BLaER1 treated with 17β-estradiol and CSF1 and Interleukin-3, amounts not matched to agents 10 nM and 100 nM (cell line): ENCODE measurements around the gene ZCWPW1.

Source experiments
- H3K27ac ChIP-seq, 11 experiments: shearing (Covaris generic); formaldehyde crosslinking; 2 replicates each; pipeline ENCODE4 v1.8.1; 2022
- H3K27me3 ChIP-seq, 11 experiments: shearing (Covaris generic); formaldehyde crosslinking; 2 replicates each; pipeline ENCODE4 v1.8.1; 2022
- H3K36me3 ChIP-seq, 11 experiments: shearing (Covaris generic); formaldehyde crosslinking; 2 replicates each; pipeline ENCODE4 v1.8.1; 2022
- H3K4me1 ChIP-seq, 10 experiments: shearing (Covaris generic); formaldehyde crosslinking; 2 replicates each; pipeline ENCODE4 v1.8.1; 2022
- H3K4me2 ChIP-seq, 11 experiments: shearing (Covaris generic); formaldehyde crosslinking; 2 replicates each; pipeline ENCODE4 v1.8.1; 2022
- H3K4me3 ChIP-seq, 10 experiments: shearing (Covaris generic); formaldehyde crosslinking; 2 replicates each; pipeline ENCODE4 v1.8.1; 2022
- H3K9ac ChIP-seq, 11 experiments: shearing (Covaris generic); formaldehyde crosslinking; 2 replicates each; pipeline ENCODE4 v1.8.1; 2022
- H3K9me3 ChIP-seq, 11 experiments: shearing (Covaris generic); formaldehyde crosslinking; replicated peaks in 1 of 11; 2 replicates each; pipeline ENCODE4 v1.8.1; 2022
- H4K20me1 ChIP-seq, 11 experiments: shearing (Covaris generic); formaldehyde crosslinking; 2 replicates each; pipeline ENCODE4 v1.8.1; 2022
- Cebpa-rat ChIP-seq, 11 experiments: shearing (Covaris generic); IDR thresholded peaks; 2 replicates each; pipeline ENCODE4 v1.8.1; 2022

The ZCWPW1 gene

DNA sequence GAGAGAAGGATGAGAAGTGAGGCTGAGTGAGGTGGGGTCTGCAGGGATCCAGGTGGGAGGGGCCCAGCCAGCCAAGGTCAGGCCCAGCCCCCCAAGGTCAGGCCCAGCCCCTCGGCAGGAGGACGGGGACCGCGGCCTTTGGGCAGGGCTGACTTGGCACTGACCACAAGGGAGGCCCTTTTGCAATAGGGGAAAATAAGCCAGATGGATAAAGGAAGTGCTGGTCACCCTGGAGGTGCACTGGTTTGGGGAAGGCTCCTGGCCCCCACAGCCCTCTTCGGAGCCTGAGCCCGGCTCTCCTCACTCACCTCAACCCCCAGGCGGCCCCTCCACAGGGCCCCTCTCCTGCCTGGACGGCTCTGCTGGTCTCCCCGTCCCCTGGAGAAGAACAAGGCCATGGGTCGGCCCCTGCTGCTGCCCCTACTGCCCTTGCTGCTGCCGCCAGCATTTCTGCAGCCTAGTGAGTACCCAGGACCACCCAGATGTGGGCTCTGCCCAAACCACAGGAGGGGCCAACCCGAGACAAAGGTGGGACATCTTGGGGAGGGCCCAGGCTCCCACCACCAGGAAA is 55.2 kb downstream of the ZCWPW1 start, which contains the start of gene PILRA:
Gene PILRA, plus strand, starts transcription at position 227 of the 571 bp plus-strand sequence. Its CDS starts 170 bp downstream, at position 397.
- H3K27ac ChIP-seq: peak within 1 kb of the TSS; percentile 85 to 98 (median 92)
- H3K4me2 ChIP-seq: peak within 1 kb of the TSS; percentile 78 to 99 (median 96)
- H3K4me1 ChIP-seq: peaks cover 59 to 99% (median 77%) of the 10 kb centered on the region in 10 experiments

DNA sequence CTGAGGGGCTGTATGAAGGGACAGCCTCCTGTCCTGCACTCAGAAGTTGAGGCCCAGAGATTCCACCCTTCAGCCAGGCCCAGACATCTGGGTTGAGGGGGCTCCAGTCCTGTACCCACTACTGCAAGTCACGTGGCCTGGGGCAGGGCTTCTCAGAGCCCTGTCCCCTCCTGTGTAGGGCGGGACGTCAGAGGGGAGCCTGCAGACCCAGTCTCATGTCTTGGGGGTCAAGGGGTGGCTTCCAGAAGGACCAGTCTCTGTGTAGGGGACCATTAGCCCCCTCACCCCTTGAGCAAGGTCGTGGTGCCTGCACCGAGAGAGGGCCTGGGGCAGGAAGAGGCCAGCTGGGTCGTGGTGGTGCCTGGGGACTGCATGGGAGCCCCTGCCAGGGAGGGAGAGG is 55.8 kb downstream of the ZCWPW1 start:
- H3K9ac ChIP-seq: peak overlapping the region; percentile 65 to 87 (median 74)
- peaks cover 0 to 34% (median 0%) of the 10 kb centered on the region in 11 experiments; a peak in 4 of 22 replicates for H3K36me3 ChIP-seq

More for the DNA sequence above, 55.2 kb downstream of the ZCWPW1 start, which contains the start of gene PILRA:
- peak within 1 kb of the TSS; percentile 65 to 87 (median 74) for H3K9ac ChIP-seq
- H3K36me3 ChIP-seq: peaks cover 0 to 40% (median 0%) of the 10 kb centered on the region in 11 experiments; a peak in 5 of 22 replicates
- no peaks in the 10 kb centered on the region for H3K9me3 ChIP-seq
- peaks cover 0 to 7% (median 0%) of the 10 kb centered on the region in 11 experiments; a peak in 2 of 22 replicates for H4K20me1 ChIP-seq
- H3K4me3 ChIP-seq: peak within 1 kb of the TSS in 8 of 10 experiments; percentile 20 to 72 (median 42); a peak in 12 of 20 replicates
- no peak for TF ChIP-seq Cebpa-rat (IDR thresholded peaks at IDR 0.05)
- H3K27me3 ChIP-seq: no peaks in the 10 kb centered on the region

DNA sequence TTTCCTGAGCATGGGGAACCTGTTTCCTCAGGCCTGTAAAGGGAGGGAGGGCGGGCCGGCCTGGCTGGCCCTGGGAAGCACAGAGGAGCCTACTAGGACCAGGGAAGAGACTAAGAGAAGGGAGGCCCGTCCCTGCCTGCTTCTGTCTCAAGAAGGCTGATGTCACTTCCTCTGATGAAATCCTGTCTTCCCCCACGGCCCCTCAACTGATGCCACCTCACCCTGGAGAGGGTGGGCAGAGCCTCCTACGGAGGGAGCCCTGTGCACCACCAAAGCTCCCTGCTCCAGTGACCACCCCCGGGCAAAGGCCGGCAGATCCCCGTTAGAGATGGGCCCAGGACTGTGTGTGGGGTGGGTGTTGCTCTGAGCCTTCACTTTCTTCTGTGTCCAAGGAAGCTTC is 56.2 kb downstream of the ZCWPW1 start:
- peak overlapping the region; percentile 65 to 87 (median 75) for H3K9ac ChIP-seq
- peaks cover 70 to 99% (median 81%) of the 10 kb centered on the region in 10 experiments for H3K4me1 ChIP-seq

More for the DNA sequence above, 55.8 kb downstream of the ZCWPW1 start:
- H4K20me1 ChIP-seq: peaks cover 0 to 14% (median 0%) of the 10 kb centered on the region in 11 experiments; a peak in 2 of 22 replicates
- TF ChIP-seq Cebpa-rat (IDR thresholded peaks at IDR 0.05): no peak
- H3K4me2 ChIP-seq: peak overlapping the region; percentile 78 to 99 (median 96)
- H3K4me1 ChIP-seq: peaks cover 65 to 99% (median 78%) of the 10 kb centered on the region in 10 experiments
- peak overlapping the region in 8 of 10 experiments; percentile 20 to 72 (median 42); a peak in 10 of 20 replicates for H3K4me3 ChIP-seq
- H3K27ac ChIP-seq: peak overlapping the region; percentile 85 to 98 (median 92)
- no peaks in the 10 kb centered on the region for H3K27me3 ChIP-seq
- no peaks in the 10 kb centered on the region for H3K9me3 ChIP-seq

DNA sequence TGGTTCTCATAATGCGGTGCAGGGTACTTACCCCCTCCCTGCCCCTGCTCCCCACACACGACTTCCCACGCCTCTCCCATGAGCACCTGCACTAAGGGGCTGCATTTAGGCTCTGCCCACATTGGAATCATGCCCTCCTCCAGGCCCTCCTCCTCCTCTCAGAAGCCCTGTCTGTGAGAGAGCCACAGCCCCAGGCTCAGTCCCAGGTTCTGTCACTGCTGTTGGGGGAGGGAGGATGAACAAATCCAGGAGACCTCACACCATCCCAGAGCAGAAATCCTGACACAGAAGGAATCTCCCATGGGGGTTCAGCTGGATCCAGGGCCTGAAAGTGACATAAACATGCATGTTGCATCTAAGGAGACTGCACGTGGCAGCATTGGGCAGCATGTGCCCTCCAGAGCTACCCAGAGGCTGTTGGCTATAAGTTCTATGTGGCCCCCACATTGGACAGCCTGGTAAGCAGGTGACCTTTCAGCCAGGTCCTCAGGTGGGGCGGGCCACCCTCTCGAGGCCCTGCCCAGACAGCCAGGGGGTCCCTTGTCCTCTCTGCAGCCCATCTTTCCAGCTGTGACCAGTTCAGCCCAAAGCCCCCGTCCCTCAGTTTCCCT is 56.8 kb downstream of the ZCWPW1 start:
- H3K4me3 ChIP-seq: 0 out of 20 replicates have a peak overlapping the region, but pooled peaks of 1 of the 10 experiments have one; percentile 36
- H3K27ac ChIP-seq: peak overlapping the region; percentile 85 to 98 (median 92)
- H3K9me3 ChIP-seq: no peaks in the 10 kb centered on the region
- H4K20me1 ChIP-seq: peaks cover 0 to 22% (median 0%) of the 10 kb centered on the region in 11 experiments; a peak in 3 of 22 replicates
- H3K4me2 ChIP-seq: peak overlapping the region; percentile 78 to 99 (median 96)
- peak overlapping the region; percentile 58 to 87 (median 74); a peak in 20 of 22 replicates for H3K9ac ChIP-seq
- H3K36me3 ChIP-seq: peaks cover 0 to 24% (median 0%) of the 10 kb centered on the region in 11 experiments; a peak in 4 of 22 replicates
- no peak for TF ChIP-seq Cebpa-rat (IDR thresholded peaks at IDR 0.05)
- no peaks in the 10 kb centered on the region for H3K27me3 ChIP-seq
- H3K4me1 ChIP-seq: peaks cover 75 to 100% (median 84%) of the 10 kb centered on the region in 10 experiments

More for the DNA sequence above, 56.2 kb downstream of the ZCWPW1 start:
- peak overlapping the region in 8 of 10 experiments; percentile 20 to 72 (median 42); a peak in 9 of 20 replicates for H3K4me3 ChIP-seq
- no peaks in the 10 kb centered on the region for H3K9me3 ChIP-seq
- H4K20me1 ChIP-seq: peaks cover 0 to 18% (median 0%) of the 10 kb centered on the region in 11 experiments; a peak in 3 of 22 replicates
- H3K4me2 ChIP-seq: peak overlapping the region; percentile 78 to 99 (median 96)
- peak overlapping the region; percentile 85 to 98 (median 92) for H3K27ac ChIP-seq
- no peaks in the 10 kb centered on the region for H3K27me3 ChIP-seq
- peaks cover 0 to 30% (median 0%) of the 10 kb centered on the region in 11 experiments; a peak in 4 of 22 replicates for H3K36me3 ChIP-seq
- TF ChIP-seq Cebpa-rat (IDR thresholded peaks at IDR 0.05): 0 out of 22 replicates have a peak, but pooled peaks of 3 of the 11 experiments have one; percentile 17 to 26 (median 22)

DNA sequence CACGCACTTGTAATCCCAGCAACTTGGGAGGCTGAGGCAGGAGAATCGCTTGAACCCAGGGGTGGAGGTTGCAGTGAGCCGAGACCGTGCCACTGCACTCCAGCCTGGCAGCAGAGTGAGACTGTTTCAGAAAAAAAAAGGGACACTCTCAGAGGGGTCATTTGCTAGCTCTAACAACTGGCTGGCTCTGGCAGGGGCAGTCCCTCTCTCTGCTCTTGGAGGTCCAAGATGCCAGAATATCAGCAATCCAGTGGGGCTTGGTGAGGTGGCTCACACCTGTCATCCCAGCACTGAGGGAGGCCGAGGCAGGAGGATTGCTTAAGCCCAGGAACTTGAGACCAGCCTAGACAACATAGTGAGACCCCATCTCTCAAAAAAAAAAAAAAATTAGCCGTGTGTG is 57.8 kb downstream of the ZCWPW1 start:
- no peaks in the 10 kb centered on the region for H3K9me3 ChIP-seq
- no peak for TF ChIP-seq Cebpa-rat (IDR thresholded peaks at IDR 0.05)
- H3K27me3 ChIP-seq: no peaks in the 10 kb centered on the region
- H4K20me1 ChIP-seq: peaks cover 0 to 27% (median 0%) of the 10 kb centered on the region in 11 experiments; a peak in 5 of 22 replicates
- peak overlapping the region in 9 of 11 experiments; percentile 22 to 82 (median 79); a peak in 10 of 22 replicates for H3K9ac ChIP-seq
- peak overlapping the region; percentile 85 to 98 (median 92) for H3K27ac ChIP-seq
- H3K4me1 ChIP-seq: peaks cover 82 to 100% (median 92%) of the 10 kb centered on the region in 10 experiments
- H3K4me3 ChIP-seq: no peak overlapping the region
- H3K36me3 ChIP-seq: peaks cover 0 to 16% (median 0%) of the 10 kb centered on the region in 11 experiments; a peak in 3 of 22 replicates
- H3K4me2 ChIP-seq: peak overlapping the region; percentile 88 to 99 (median 96); a peak in 20 of 22 replicates

DNA sequence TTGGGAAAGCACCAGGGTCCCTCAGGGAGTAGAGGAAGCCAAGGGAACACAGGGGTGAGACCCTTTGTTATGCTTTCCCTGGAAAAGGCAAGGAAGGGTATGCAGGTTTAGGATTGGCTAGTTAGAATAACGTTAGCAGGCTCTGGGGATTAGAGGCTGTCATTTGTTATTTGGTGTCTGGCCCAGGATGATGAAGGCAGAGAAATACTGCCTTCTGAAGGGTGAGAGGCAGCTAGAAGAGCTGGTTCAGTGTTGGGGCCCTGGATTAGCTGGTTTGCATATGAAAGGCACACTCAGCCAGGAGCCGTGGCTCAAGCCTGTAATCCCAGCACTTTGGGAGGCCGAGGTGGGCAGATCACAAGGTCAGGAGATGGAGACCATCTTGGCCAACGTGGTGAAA is 58.2 kb downstream of the ZCWPW1 start:
- Histone ChIP-seq H3K4me2 (peak overlapping the region; percentile 88 to 99 (median 96)), H3K27me3 (no peaks in the 10 kb centered on the region), H3K9ac (peak overlapping the region; percentile 18 to 82 (median 79); a peak in 18 of 22 replicates), H3K9me3 (no peaks in the 10 kb centered on the region), H3K4me3 (no peak overlapping the region), H3K27ac (peak overlapping the region; percentile 85 to 98 (median 92)), H3K36me3 (peaks cover 0 to 12% (median 0%) of the 10 kb centered on the region in 11 experiments; a peak in 4 of 22 replicates), H3K4me1 (peaks cover 82 to 100% (median 96%) of the 10 kb centered on the region in 10 experiments), H4K20me1 (peaks cover 0 to 27% (median 0%) of the 10 kb centered on the region in 11 experiments; a peak in 5 of 22 replicates)
- no peak for TF ChIP-seq Cebpa-rat (IDR thresholded peaks at IDR 0.05)

DNA sequence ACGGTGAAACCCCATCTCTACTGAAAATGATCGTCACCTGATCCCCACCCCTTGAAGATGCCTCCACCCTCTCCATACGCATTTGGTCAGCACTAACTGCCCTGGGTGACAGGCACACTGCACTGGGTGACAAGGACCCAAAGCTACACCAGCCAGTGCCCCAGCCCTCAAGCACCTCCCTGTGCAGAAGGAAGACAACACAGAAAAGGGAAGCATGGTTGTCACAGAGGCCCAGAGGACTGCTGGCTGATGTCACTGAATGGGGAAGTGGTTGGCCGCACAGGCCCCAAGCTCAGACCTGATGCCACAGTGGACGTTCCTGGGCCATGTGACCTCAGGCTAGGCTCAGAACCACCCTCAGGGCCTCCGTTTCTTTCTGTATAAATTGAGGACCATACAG is 59.4 kb downstream of the ZCWPW1 start:
- H3K27me3 ChIP-seq: no peaks in the 10 kb centered on the region
- peaks cover 92 to 100% (median 100%) of the 10 kb centered on the region in 10 experiments for H3K4me1 ChIP-seq
- H3K9ac ChIP-seq: peak overlapping the region; percentile 73 to 82 (median 79)

More for the DNA sequence above, 59.4 kb downstream of the ZCWPW1 start:
- H3K4me2 ChIP-seq: peak overlapping the region; percentile 88 to 99 (median 96)
- peaks cover 0 to 27% (median 0%) of the 10 kb centered on the region in 11 experiments; a peak in 5 of 22 replicates for H4K20me1 ChIP-seq
- H3K36me3 ChIP-seq: peaks cover 0 to 13% (median 9%) of the 10 kb centered on the region in 11 experiments; a peak in 16 of 22 replicates
- no peaks in the 10 kb centered on the region for H3K9me3 ChIP-seq
- H3K4me3 ChIP-seq: peak overlapping the region in 1 of 10 experiments; percentile 12; a peak in 1 of 20 replicates
- peak overlapping the region; percentile 85 to 98 (median 92) for H3K27ac ChIP-seq
- no peak for TF ChIP-seq Cebpa-rat (IDR thresholded peaks at IDR 0.05)
